WERI-Rb-1 (cell line): Measurements from ENCODE around the gene RSPO1.

Experiments
- DNase-seq: peaks from one replicate; pipeline ENCODE4 v3.0.0-alpha.2; 2020
- H3K27ac ChIP-seq: fragments of 250-450 bp; sonication (Bioruptor Pico); 2 replicates; pipeline ENCODE4 v1.5.1; 2020; ENCODE audit warnings: mild to moderate bottlenecking, moderate library complexity
- H3K27me3 ChIP-seq: fragments of 250-450 bp; sonication (Bioruptor Pico); 2 replicates; pipeline ENCODE4 v1.5.1; 2021; ENCODE audit warnings: mild to moderate bottlenecking, low read depth, moderate library complexity; ENCODE audit not compliant: insufficient read depth, severe bottlenecking
- H3K36me3 ChIP-seq: fragments of 250-450 bp; sonication (Bioruptor Pico); 2 replicates; pipeline ENCODE4 v1.5.1; 2020; ENCODE audit warnings: mild to moderate bottlenecking, moderate library complexity
- H3K4me3 ChIP-seq: 2 replicates; pipeline ENCODE4 v1.5.1; 2011; ENCODE audit warnings: low read depth, mild to moderate bottlenecking, control low read depth, low read length
- H3K9me3 ChIP-seq: fragments of 250-450 bp; sonication (Bioruptor Pico); 2 replicates; pipeline ENCODE4 v1.5.1; 2021; ENCODE audit warnings: mild to moderate bottlenecking, moderate library complexity; ENCODE audit not compliant: severe bottlenecking
- TF ChIP-seq, protein P1 (sequence below): IDR thresholded peaks from 2 replicates; pipeline ENCODE4 v1.5.1; 2011; ENCODE audit warnings: low read depth, mild to moderate bottlenecking, control low read depth, inconsistent platforms, low read length

Gene RSPO1

DNA sequence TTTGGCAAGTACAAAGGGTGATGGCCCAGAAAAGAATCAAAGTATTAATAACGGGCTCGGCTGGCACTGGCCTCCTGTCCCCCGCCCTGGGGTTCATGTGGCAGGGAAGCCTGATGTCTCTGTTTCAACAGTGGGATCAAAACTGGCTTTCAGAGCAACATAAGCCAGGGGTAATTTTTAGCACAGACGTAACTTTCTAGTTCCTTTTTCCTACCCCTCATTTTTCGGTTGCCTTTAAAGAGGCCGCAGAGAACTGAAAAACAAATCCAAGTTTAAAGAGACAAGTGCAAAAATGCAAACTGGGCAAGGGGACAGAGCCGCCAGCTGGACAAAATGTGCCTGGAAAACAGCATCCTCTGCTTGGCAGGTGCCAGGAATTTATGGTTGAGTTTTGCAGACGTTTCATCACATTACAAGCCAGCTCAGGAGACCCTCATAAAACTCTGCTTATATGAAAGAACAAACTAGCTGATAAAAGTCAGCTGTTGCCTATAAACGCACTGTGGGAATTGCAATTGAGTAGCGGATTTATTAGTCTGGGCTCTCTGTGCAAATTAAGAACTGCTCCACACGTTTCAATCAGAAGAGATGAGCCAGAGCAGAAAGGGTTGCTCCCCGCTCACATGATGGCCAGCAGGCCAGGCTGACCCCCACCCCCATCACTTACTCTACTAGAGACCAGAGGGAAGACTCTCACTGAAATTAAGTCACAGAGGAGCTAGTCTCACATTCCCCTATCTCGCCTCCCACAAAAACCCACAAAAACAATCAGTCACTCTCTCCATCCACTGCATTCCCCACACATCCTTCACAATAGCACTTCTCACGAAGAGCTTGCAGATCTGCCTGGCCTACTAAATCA, 41.8 kb upstream of the RSPO1 start:
- TF ChIP-seq, protein P1, sequence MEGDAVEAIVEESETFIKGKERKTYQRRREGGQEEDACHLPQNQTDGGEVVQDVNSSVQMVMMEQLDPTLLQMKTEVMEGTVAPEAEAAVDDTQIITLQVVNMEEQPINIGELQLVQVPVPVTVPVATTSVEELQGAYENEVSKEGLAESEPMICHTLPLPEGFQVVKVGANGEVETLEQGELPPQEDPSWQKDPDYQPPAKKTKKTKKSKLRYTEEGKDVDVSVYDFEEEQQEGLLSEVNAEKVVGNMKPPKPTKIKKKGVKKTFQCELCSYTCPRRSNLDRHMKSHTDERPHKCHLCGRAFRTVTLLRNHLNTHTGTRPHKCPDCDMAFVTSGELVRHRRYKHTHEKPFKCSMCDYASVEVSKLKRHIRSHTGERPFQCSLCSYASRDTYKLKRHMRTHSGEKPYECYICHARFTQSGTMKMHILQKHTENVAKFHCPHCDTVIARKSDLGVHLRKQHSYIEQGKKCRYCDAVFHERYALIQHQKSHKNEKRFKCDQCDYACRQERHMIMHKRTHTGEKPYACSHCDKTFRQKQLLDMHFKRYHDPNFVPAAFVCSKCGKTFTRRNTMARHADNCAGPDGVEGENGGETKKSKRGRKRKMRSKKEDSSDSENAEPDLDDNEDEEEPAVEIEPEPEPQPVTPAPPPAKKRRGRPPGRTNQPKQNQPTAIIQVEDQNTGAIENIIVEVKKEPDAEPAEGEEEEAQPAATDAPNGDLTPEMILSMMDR = no peak
- DNase-seq = no peak
- H3K4me3 ChIP-seq = no peak overlapping the region
- no peaks in the 10 kb centered on the region for H3K9me3 ChIP-seq
- no peak overlapping the region for H3K27ac ChIP-seq
- H3K36me3 ChIP-seq = peaks cover 7% of the 10 kb centered on the region
- no peaks in the 10 kb centered on the region for H3K27me3 ChIP-seq

DNA sequence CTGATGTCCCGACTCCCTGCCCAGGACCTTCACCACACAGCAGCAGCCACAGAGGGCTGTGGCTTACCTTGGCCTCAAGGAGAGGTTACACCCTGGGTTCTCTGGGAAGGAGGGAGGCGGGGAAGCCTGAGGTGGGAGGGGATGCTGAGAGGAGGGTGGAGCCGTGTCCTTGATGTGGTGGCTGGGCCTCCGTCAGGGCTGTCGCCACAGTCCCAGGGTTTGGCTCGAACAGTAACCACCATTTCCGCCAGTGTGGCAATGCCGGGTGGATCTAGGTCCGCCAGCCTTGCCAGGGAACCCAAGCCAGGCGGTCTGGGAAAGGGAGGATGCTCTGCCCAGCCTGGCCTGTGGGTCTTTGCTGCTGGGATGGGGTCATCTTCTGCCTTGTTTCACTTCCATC, 39.2 kb upstream of the RSPO1 start:
- H3K27me3 ChIP-seq = no peaks in the 10 kb centered on the region
- H3K27ac ChIP-seq = no peak overlapping the region
- H3K9me3 ChIP-seq = no peaks in the 10 kb centered on the region
- no peak overlapping the region for H3K4me3 ChIP-seq
- H3K36me3 ChIP-seq = no peaks in the 10 kb centered on the region
- TF ChIP-seq, protein P1 = no peak
- no peak for DNase-seq

DNA sequence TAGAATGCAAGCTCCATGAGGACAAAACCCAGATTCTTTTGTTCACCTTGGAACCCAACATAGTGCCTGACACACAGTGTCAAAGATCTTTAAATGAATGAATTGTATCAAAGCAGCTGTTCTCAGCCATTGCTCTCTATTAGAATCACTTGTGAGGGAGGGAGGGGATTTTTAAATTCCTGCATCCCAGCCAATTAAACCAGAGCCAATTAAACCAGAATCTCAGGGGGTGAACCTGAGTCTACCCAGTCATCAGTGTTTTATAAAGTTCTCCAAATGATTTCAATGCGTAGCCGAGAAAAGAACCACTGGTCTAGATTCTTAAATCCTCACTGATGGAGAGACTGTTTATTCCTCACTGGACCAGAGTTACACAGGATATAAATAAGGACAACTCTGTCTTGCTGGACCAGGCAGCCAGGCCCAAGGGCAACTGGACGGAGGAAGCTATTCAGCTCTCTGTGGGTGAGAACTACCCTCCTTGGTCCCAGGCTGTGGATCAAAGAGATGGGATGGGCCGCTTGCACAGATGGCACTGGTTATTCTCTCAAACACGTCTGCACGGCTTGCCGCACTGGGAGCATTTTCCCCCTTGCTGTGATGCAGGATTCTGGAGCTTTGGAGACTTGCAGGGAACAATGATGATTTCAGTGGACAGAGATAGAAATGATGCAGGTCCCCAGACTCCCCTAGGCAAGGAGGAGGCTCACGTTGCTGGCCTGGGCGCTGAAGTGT, 37.6 kb upstream of the RSPO1 start:
- Histone ChIP-seq H3K27me3 (no peaks in the 10 kb centered on the region), H3K27ac (no peak overlapping the region), H3K4me3 (no peak overlapping the region), H3K9me3 (no peaks in the 10 kb centered on the region), H3K36me3 (no peaks in the 10 kb centered on the region)
- TF ChIP-seq, protein P1 = no peak
- no peak for DNase-seq

DNA sequence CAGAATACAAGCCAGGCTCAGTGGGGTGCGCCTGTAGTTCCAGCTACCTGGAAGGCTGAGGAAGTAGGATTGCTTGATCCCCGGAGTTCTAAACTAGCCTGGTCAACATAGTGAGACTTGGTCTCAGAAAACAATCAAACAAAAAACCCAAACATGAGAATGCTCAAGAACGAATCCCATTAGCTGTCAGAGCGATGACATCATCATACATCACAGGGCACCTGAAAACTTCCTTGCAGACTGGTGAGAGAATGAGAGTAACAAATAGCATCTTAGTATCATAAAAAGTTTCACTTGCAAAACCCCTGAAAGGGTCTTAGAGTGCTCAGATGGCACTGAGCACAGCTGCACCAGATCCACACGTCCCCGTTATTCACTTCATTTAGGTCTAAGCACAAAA, 36.6 kb upstream of the RSPO1 start:
- H3K27ac ChIP-seq = no peak overlapping the region
- TF ChIP-seq, protein P1 = no peak
- no peaks in the 10 kb centered on the region for H3K27me3 ChIP-seq
- no peak for DNase-seq
- H3K9me3 ChIP-seq = no peaks in the 10 kb centered on the region
- no peaks in the 10 kb centered on the region for H3K36me3 ChIP-seq
- H3K4me3 ChIP-seq = no peak overlapping the region

DNA sequence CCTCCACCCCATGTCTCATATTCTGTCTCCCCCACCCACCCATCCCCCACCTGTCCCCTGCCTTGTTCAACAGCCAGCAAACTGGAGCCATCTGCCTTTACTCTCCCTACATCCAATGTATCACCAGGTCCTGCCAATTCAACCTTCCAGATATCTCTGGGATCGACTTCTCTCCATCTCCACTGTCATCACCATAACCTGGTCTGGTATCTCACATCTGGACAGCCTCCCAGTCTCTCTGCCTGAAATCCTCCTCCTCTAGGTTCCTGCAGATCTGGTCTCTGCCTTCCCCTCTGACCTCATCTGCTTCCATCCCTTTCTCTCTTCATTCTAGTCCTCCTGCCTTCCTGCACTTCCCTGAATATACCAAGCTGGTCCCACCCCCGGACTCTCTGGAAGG, 35.4 kb upstream of the RSPO1 start:
- no peak overlapping the region for H3K4me3 ChIP-seq
- H3K27me3 ChIP-seq = no peaks in the 10 kb centered on the region
- TF ChIP-seq, protein P1 = no peak
- no peaks in the 10 kb centered on the region for H3K9me3 ChIP-seq
- no peaks in the 10 kb centered on the region for H3K36me3 ChIP-seq
- no peak for DNase-seq
- H3K27ac ChIP-seq = no peak overlapping the region
